Subcutaneous adipose tissue (tissue), 4 donors: ENCODE data around the gene TRIM67. TPM values are rescaled to one million over a fixed set of nuclear protein-coding genes. Genes with fewer than 3 reads are reported as not detected.

ENCODE experiments used
- total RNA-seq, 4 donors: library from RNA; depleted of rRNA; stranded (reverse); fragments of >200 nt; gene quantifications; one replicate each; pipeline ENCODE4 v1.1.0, GENCODE V29; 2016
- TF ChIP-seq, protein P1 (sequence below): fragments of 450-650 bp; IDR thresholded peaks from one replicate; pipeline ENCODE4 v1.5.1; 2016; ENCODE audit warnings: low read depth, mild to moderate bottlenecking, control low read depth, antibody characterized with exemption, moderate library complexity

Gene TRIM67
- total RNA-seq, 4 donors from 2014 or later: under 0.01 to 1.3 (median 0.25) TPM

DNA sequence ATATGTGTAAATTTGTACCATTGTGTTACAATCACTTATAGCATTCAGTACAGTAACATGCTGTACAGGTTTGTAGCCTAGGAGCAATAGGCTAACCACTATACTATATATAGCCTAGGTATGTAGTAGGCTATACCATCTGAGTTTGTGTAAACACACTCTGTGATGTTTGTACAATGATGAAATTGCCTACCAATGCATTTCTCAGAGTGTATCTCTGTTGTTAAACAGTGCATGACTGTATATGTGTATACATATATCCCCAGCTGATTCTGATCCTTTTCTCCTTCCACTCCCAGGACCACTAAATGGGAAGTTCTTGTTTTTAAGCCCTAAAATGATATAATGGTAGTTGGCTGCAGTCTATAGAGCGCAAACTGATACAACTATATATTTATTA is 86.9 kb downstream of the TRIM67 start:
- TF ChIP-seq, protein P1, sequence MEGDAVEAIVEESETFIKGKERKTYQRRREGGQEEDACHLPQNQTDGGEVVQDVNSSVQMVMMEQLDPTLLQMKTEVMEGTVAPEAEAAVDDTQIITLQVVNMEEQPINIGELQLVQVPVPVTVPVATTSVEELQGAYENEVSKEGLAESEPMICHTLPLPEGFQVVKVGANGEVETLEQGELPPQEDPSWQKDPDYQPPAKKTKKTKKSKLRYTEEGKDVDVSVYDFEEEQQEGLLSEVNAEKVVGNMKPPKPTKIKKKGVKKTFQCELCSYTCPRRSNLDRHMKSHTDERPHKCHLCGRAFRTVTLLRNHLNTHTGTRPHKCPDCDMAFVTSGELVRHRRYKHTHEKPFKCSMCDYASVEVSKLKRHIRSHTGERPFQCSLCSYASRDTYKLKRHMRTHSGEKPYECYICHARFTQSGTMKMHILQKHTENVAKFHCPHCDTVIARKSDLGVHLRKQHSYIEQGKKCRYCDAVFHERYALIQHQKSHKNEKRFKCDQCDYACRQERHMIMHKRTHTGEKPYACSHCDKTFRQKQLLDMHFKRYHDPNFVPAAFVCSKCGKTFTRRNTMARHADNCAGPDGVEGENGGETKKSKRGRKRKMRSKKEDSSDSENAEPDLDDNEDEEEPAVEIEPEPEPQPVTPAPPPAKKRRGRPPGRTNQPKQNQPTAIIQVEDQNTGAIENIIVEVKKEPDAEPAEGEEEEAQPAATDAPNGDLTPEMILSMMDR: no peak

GRCh38 chr1:231252336-231252735 is 90.5 kb downstream of the TRIM67 start:
- TF ChIP-seq, protein P1: no peak

DNA sequence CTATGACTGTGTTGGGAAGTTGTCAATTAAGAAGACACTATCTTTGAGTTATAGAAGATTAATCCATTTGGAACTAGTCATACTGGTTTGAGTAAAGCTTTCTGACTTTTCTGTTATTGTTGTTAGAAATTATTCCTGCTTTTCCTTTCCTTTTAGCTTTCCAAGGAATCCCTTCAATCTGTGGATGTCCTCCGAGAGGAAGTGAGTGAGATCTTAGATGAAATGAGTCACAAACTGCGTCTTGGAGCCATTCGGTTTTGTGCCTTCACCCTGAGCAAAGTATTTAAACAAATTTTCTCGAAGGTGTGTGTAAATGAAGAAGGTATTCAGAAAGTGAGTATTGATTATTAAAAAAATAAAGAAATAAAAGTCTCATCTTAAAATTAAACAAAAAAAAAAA is 98.5 kb downstream of the TRIM67 start:
- TF ChIP-seq, protein P1: no peak

- TF ChIP-seq, protein P1: no peak
Measured at GRCh38 chr1:231264642-231265041, 102.8 kb downstream of the TRIM67 start.

GRCh38 chr1:231265379-231265778 is 103.5 kb downstream of the TRIM67 start:
- TF ChIP-seq, protein P1: no peak

GRCh38 chr1:231266811-231267322 is 105.0 kb downstream of the TRIM67 start:
- TF ChIP-seq, protein P1: no peak

Other genes starting within 250 kb of the TRIM67 start
- gene TTC13, start 183.2 kb upstream of the TRIM67 start, total RNA-seq: 10 to 100 TPM; 24.4 to 43.0 (median 26.1) TPM
- 10 to 100 TPM; 15.4 to 32.6 (median 19.5) TPM for gene ARV1, start 183.0 kb upstream of the TRIM67 start, total RNA-seq
- 100 to 1,000 TPM in 3 of 4 donors, 10 to 100 TPM in 1; 69.5 to 222 (median 140) TPM for gene FAM89A, start 121.8 kb upstream of the TRIM67 start, total RNA-seq
- 10 to 100 TPM; 34.8 to 55.4 (median 37.5) TPM for gene GNPAT, start 79.2 kb downstream of the TRIM67 start, total RNA-seq
- gene EXOC8, start 175.8 kb downstream of the TRIM67 start, total RNA-seq: 10 to 100 TPM; 13.9 to 19.7 (median 16.0) TPM
- gene SPRTN, start 176.2 kb downstream of the TRIM67 start, total RNA-seq: 10 to 100 TPM in 3 of 4 donors, 1 to 10 TPM in 1; 9.4 to 17.6 (median 15.9) TPM